Astrocyte (in vitro differentiated cells and primary cell): Measurements from ENCODE around the gene SH3BP2. TPM values are rescaled to one million over a fixed set of nuclear protein-coding genes. Genes with fewer than 3 reads are reported as not detected.

Experiments
- DNase-seq: peaks from one replicate; pipeline ENCODE4 v3.0.0-alpha.2; 2010; ENCODE audit warnings: low read depth
- FAIRE-seq: peaks from 2 replicates; lab custom pipeline; 2011; peaks lifted over from hg19 to GRCh38; lab: Jason Lieb, UNC
- H2AFZ ChIP-seq: 2 replicates; pipeline ENCODE4 v1.6.0; 2012; ENCODE audit warnings: low read depth, low read length, inconsistent platforms
- H3K27ac ChIP-seq: 2 replicates; pipeline ENCODE4 v1.5.1; 2011; ENCODE audit warnings: low read depth, low read length, inconsistent platforms
- H3K27me3 ChIP-seq: 2 replicates; pipeline ENCODE4 v1.6.0; 2011; ENCODE audit warnings: low read length, inconsistent platforms; ENCODE audit not compliant: insufficient read depth
- H3K36me3 ChIP-seq: 2 replicates; pipeline ENCODE4 v1.5.1; 2011; ENCODE audit warnings: low read length, inconsistent platforms; ENCODE audit not compliant: insufficient read depth
- H3K4me1 ChIP-seq: 2 replicates; pipeline ENCODE4 v1.5.1; 2011; ENCODE audit warnings: low read length, inconsistent platforms; ENCODE audit not compliant: insufficient read depth
- H3K4me2 ChIP-seq: 2 replicates; pipeline ENCODE4 v1.6.0; 2012; ENCODE audit warnings: low read length, inconsistent platforms
- H3K4me3 ChIP-seq: 2 replicates; pipeline ENCODE4 v1.5.1; 2011; ENCODE audit warnings: low read depth, mild to moderate bottlenecking, low read length, inconsistent platforms; ENCODE audit not compliant: insufficient read depth
- H3K79me2 ChIP-seq: 2 replicates; pipeline ENCODE4 v1.6.0; 2012; ENCODE audit warnings: mild to moderate bottlenecking, low read length, inconsistent platforms; ENCODE audit not compliant: insufficient read depth
- H3K9ac ChIP-seq: 2 replicates; pipeline ENCODE4 v1.6.0; 2012; ENCODE audit warnings: mild to moderate bottlenecking, low read length, inconsistent platforms
- H3K9me3 ChIP-seq: 2 replicates; pipeline ENCODE4 v1.5.1; 2012; ENCODE audit warnings: low read depth, mild to moderate bottlenecking, low read length, inconsistent platforms; ENCODE audit not compliant: insufficient read depth
- H4K20me1 ChIP-seq: 2 replicates; pipeline ENCODE4 v1.6.0; 2012; ENCODE audit warnings: low read length, inconsistent platforms; ENCODE audit not compliant: insufficient read depth
- H3K27ac Mint-ChIP-seq: one replicate; pipeline ENCODE4 v1.8.0; 2021; ENCODE audit warnings: mild to moderate bottlenecking, mixed read lengths; ENCODE audit not compliant: unreplicated experiment
- H3K27me3 Mint-ChIP-seq: one replicate; pipeline ENCODE4 v1.8.0; 2021; ENCODE audit warnings: low read depth, mixed read lengths; ENCODE audit not compliant: unreplicated experiment
- H3K36me3 Mint-ChIP-seq: one replicate; pipeline ENCODE4 v1.8.0; 2021; ENCODE audit warnings: low read depth, mixed read lengths; ENCODE audit not compliant: unreplicated experiment
- H3K4me1 Mint-ChIP-seq: one replicate; pipeline ENCODE4 v1.8.0; 2021; ENCODE audit warnings: low read depth, mixed read lengths; ENCODE audit not compliant: unreplicated experiment
- H3K4me3 Mint-ChIP-seq: one replicate; pipeline ENCODE4 v1.8.0; 2021; ENCODE audit warnings: mild to moderate bottlenecking, moderate library complexity, mixed read lengths; ENCODE audit not compliant: unreplicated experiment
- H3K9me3 Mint-ChIP-seq: one replicate; pipeline ENCODE4 v1.8.0; 2021; ENCODE audit warnings: mild to moderate bottlenecking, mixed read lengths; ENCODE audit not compliant: unreplicated experiment
- CTCF ChIP-seq: IDR thresholded peaks from 2 replicates; pipeline ENCODE4 v1.5.1; 2011; ENCODE audit warnings: low read depth, mild to moderate bottlenecking, inconsistent platforms, low read length, moderate library complexity; ENCODE audit not compliant: insufficient read depth
- EZH2 ChIP-seq: IDR thresholded peaks from 2 replicates; pipeline ENCODE4 v1.6.1; 2012; ENCODE audit warnings: mild to moderate bottlenecking, low read length, inconsistent platforms; ENCODE audit not compliant: insufficient read depth
- total RNA-seq: library from RNA; stranded (reverse); gene quantifications from 2 replicates; pipeline ENCODE4 v1.2.1, GENCODE V29; 2021

The SH3BP2 gene
- total RNA-seq, 1 donor from 2014 or later, result 33.7 TPM

DNA sequence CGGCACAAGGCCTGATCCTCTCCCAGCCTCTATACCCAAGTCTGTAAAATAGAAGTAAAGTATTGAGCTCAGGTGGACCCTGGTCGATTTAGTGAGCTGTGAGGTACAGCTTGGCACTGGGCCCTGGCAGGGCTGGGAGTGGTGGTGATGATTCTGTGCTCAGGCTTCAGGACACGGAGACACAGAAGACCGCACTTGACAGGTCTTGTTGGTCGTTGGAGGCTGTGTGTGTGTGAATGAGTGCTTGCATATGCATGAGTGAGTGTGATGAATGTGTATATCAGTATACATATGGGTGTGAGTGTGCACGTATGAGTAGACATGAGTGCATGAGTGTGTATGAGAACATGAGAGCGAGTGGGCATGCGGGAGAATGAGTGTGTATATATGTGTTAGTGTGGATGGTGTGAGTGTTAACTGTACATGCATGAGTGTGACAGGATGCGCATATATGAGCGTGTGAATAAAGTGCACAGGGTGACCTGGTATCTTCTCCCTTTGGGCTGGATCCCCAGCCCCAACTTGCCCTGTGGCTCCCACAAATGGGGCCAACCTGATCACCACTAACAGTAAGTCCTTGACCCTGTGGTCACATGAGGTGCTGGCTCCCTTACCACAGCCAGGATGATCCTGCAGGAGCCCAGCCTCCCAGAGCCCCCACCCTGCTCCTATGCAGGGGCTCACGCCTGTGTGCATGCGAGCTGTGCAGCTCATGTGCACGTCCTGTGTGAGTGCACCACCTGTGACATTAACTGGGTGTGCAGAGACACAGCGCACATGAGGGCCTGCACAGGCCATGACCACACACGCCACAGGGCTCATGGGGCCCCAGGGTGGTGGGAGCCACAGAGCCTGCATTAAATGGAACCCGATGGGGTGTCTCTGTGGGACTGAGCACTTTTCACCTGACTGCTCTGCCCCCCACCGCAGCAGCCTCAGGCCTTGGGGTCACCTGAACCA lies 20.8 kb downstream of the SH3BP2 start:
- H3K27ac Mint-ChIP-seq, result peak overlapping the region; percentile 15
- H3K79me2 ChIP-seq, result peaks cover 34% of the 10 kb centered on the region

GRCh38 chr4:2814627-2815270 lies 21.9 kb downstream of the SH3BP2 start:
- peaks cover 4% of the 10 kb centered on the region for H3K9me3 ChIP-seq
- no peak for FAIRE-seq
- DNase-seq, result no peak
- TF ChIP-seq CTCF (no peak), EZH2 (no peak)
- peaks cover 21% of the 10 kb centered on the region for H3K4me1 ChIP-seq
- H3K27ac ChIP-seq, result no peak overlapping the region
- H4K20me1 ChIP-seq, result peaks cover 18% of the 10 kb centered on the region
- no peak overlapping the region for H3K4me3 Mint-ChIP-seq
- H3K27ac Mint-ChIP-seq, result no peak overlapping the region
- H3K4me3 ChIP-seq, result no peak overlapping the region
- H3K27me3 Mint-ChIP-seq, result no peaks in the 10 kb centered on the region
- H3K9ac ChIP-seq, result no peak overlapping the region
- H3K4me1 Mint-ChIP-seq, result peaks cover 11% of the 10 kb centered on the region
- no peak overlapping the region for H2AFZ ChIP-seq
- no peaks in the 10 kb centered on the region for H3K27me3 ChIP-seq
- peaks cover 44% of the 10 kb centered on the region for H3K79me2 ChIP-seq
- peaks cover 14% of the 10 kb centered on the region for H3K9me3 Mint-ChIP-seq
- no peak overlapping the region for H3K4me2 ChIP-seq
- H3K36me3 Mint-ChIP-seq, result peaks cover 16% of the 10 kb centered on the region
- no peaks in the 10 kb centered on the region for H3K36me3 ChIP-seq

More for the DNA sequence above, 20.8 kb downstream of the SH3BP2 start:
- no peak overlapping the region for H3K9ac ChIP-seq
- no peaks in the 10 kb centered on the region for H3K36me3 ChIP-seq
- peaks cover 11% of the 10 kb centered on the region for H3K4me1 Mint-ChIP-seq
- H3K4me3 Mint-ChIP-seq, result no peak overlapping the region
- no peak for TF ChIP-seq EZH2
- no peak for TF ChIP-seq CTCF
- H3K27me3 Mint-ChIP-seq, result no peaks in the 10 kb centered on the region
- no peaks in the 10 kb centered on the region for H3K27me3 ChIP-seq
- H3K9me3 ChIP-seq, result peaks cover 4% of the 10 kb centered on the region
- no peak overlapping the region for H2AFZ ChIP-seq
- no peak overlapping the region for H3K27ac ChIP-seq
- no peak overlapping the region for H3K4me3 ChIP-seq
- FAIRE-seq (no peak), DNase-seq (no peak)
- H3K9me3 Mint-ChIP-seq, result peaks cover 14% of the 10 kb centered on the region
- peaks cover 21% of the 10 kb centered on the region for H3K4me1 ChIP-seq
- peaks cover 13% of the 10 kb centered on the region for H3K36me3 Mint-ChIP-seq
- peaks cover 13% of the 10 kb centered on the region for H4K20me1 ChIP-seq
- H3K4me2 ChIP-seq, result peak overlapping the region; percentile 60
